ENCODE data around the gene PON2. TPM values are rescaled to one million over a fixed set of nuclear protein-coding genes. Genes with fewer than 3 reads are reported as not detected.

PON2 gene
- total and polyA plus RNA-seq, 2 of the 13 experiments (the other 11 are each of a cell fraction or from before 2014, with no cell fraction given) = 202 to 217 TPM

- TF ChIP-seq CC2D1A (CRISPR knock-in tag; IDR thresholded peaks at IDR 0.05) = no peak
- no peak; the same call in 1 of the 2 replicates for TF ChIP-seq ZNF816 (CRISPR knock-in tag; IDR thresholded peaks at IDR 0.05; ENCODE audit: borderline replicate concordance)
- no peak for TF ChIP-seq PRDM4 (CRISPR knock-in tag; IDR thresholded peaks at IDR 0.05; ENCODE audit: borderline replicate concordance)
- TF ChIP-seq YEATS4 (CRISPR knock-in tag; IDR thresholded peaks at IDR 0.05; ENCODE audit: borderline replicate concordance) = no peak
- no peak for TF ChIP-seq CSRNP1 (CRISPR knock-in tag; IDR thresholded peaks at IDR 0.05)
- TF ChIP-seq MBD4 (IDR thresholded peaks at IDR 0.05; ENCODE audit: borderline replicate concordance, low read length) = no peak
- no peak for TF ChIP-seq MTF1 (CRISPR knock-in tag; IDR thresholded peaks at IDR 0.05)
Observed at GRCh38 chr7:95435422-95435780, 573 bp upstream of the PON2 start (continued).

- Histone ChIP-seq H3K36me3 (replicated peaks in 1 of 2; ENCODE audit: control insufficient read depth in 1 of 2, insufficient read depth in 2 of 2, low read length in 2 of 2) (peaks cover 0 to 4% of the 10 kb centered on the region in 2 experiments; a peak in 1 of 5 replicates), H3K4me2 (ENCODE audit: low read depth, low read length) (peak overlapping the region; percentile 82), H3K9me3 (ENCODE audit: low read length) (no peaks in the 10 kb centered on the region), H4K20me1 (ENCODE audit: insufficient read depth, low read length) (no peaks in the 10 kb centered on the region), H3K27ac (ENCODE audit: extremely low read length, insufficient read depth, low read length) (peak overlapping the region; percentile 91), H3K27me3 (ENCODE audit: control insufficient read depth in 1 of 2, insufficient read depth in 2 of 2, low read length in 2 of 2) (no peaks in the 10 kb centered on the region), H3K4me1 (ENCODE audit: insufficient read depth, low read length) (peaks cover 85% of the 10 kb centered on the region), H3K79me2 (ENCODE audit: insufficient read depth, low read length) (peaks cover 46% of the 10 kb centered on the region), H2AFZ (ENCODE audit: low read length) (peak overlapping the region; percentile 38), H3K9ac (ENCODE audit: insufficient read depth, low read depth, low read length) (peak overlapping the region; percentile 90), H3K4me3 (replicated peaks in 1 of 3; ENCODE audit: insufficient read depth in 1 of 3, low read depth in 2 of 3, low read length in 3 of 3) (peak overlapping the region; percentile 61 to 91 (median 83))
- BruUV-seq (replicated peaks) = TSS peak; percentile 66
- ATAC-seq = no peak
- in situ Hi-C loops (cut with HindIII; ENCODE audit: extremely low pct_ligation_motif_present, low pct_unique_long_range_greater_than_20kb) = no loop called here
- intact Hi-C loops (cut with micrococcal nuclease; ENCODE audit: unreplicated experiment) = no loop called here
- POLR2A ChIA-PET = interaction anchor here (0.6 to 3.4 kb wide), 12 partner anchors 10 to 777 kb away, joined by 3 to 39 read pairs (median 4); partner anchors contain the start of gene PON3
- DNase-seq (ENCODE audit: low spot score) = no peak
- 20% methylated on average over 6 of the region's 6 CpGs for WGBS (ENCODE audit: low lambda C conversion rate)
- CTCF ChIA-PET (ENCODE audit: low intra/inter-chr PET ratio, low total read pairs) = no interaction called here
- FAIRE-seq = no peak
- no peak for TF ChIP-seq TIGD3 (CRISPR knock-in tag; IDR thresholded peaks at IDR 0.05; ENCODE audit: borderline replicate concordance)
- TF ChIP-seq ZNF569 (CRISPR knock-in tag; IDR thresholded peaks at IDR 0.05; ENCODE audit: borderline replicate concordance) = no peak
- 0 out of 2 replicates have a peak, but pooled peaks have one; percentile 27 for TF ChIP-seq KDM5A (IDR thresholded peaks at IDR 0.05; ENCODE audit: borderline replicate concordance, low read length)
- no peak for TF ChIP-seq MAZ (IDR thresholded peaks at IDR 0.05; ENCODE audit: borderline replicate concordance, low read depth, low read length)
- no peak for TF ChIP-seq MAZ (CRISPR knock-in tag; IDR thresholded peaks at IDR 0.05; ENCODE audit: low read depth)
- TF ChIP-seq ZNF121 (CRISPR knock-in tag; IDR thresholded peaks at IDR 0.05) = peak; percentile 98
- TF ChIP-seq ZNF30 (CRISPR knock-in tag; IDR thresholded peaks at IDR 0.05) = 0 out of 2 replicates have a peak, but pooled peaks have one; percentile 13
- 0 out of 2 replicates have a peak, but pooled peaks have one; percentile 0 for TF ChIP-seq ZNF414 (CRISPR knock-in tag; IDR thresholded peaks at IDR 0.05)
Observed at GRCh38 chr7:95433952-95434556, 774 bp downstream of the PON2 start.

Data from HepG2 (cell line).